Vagina (tissue), 2 donors: ENCODE results near the gene PHC2. TPM values are rescaled to one million over a fixed set of nuclear protein-coding genes. Genes with fewer than 3 reads are reported as not detected.

ENCODE experiments used
- DNase-seq, 2 donors: peaks; one replicate each; pipeline ENCODE4 v3.0.0-alpha.2; 2017; ENCODE audit errors: extremely low spot score in 2 of 2
- H3K27ac ChIP-seq: fragments of 200-600 bp; sonication (generic); one replicate; pipeline ENCODE4 v1.5.1; 2019
- H3K27me3 ChIP-seq: fragments of 200-600 bp; sonication (generic); one replicate; pipeline ENCODE4 v1.5.1; 2019
- H3K36me3 ChIP-seq, 2 donors: fragments of 200-600 bp; sonication (generic); one replicate each; pipeline ENCODE4 v1.5.1; 2017 to 2019
- H3K4me1 ChIP-seq: fragments of 200-600 bp; sonication (generic); one replicate; pipeline ENCODE4 v1.5.1; 2019
- H3K4me3 ChIP-seq, 2 donors: fragments of 200-600 bp; sonication (generic); 1 replicate in 1 of 2; 2 replicates in 1 of 2; pipeline ENCODE4 v1.5.1; 2016 to 2019
- H3K9me3 ChIP-seq: fragments of 200-600 bp; sonication (generic); one replicate; pipeline ENCODE4 v1.5.1; 2019
- CTCF ChIP-seq, 3 experiments: fragments of 450-650 bp in 2 of 3; fragments of 200-600 bp in 1 of 3; sonication (generic) in 1 of 3; IDR thresholded peaks; one replicate each; pipeline ENCODE4 v1.5.1; 2017 to 2019; ENCODE audit warnings: antibody characterized with exemption in 3 of 3, mild to moderate bottlenecking in 2 of 3, moderate library complexity in 2 of 3
- POLR2A ChIP-seq, 2 donors: fragments of 450-650 bp; IDR thresholded peaks; one replicate each; pipeline ENCODE4 v1.6.1; 2017; ENCODE audit warnings: antibody characterized with exemption in 2 of 2, mild to moderate bottlenecking in 2 of 2, moderate library complexity in 2 of 2
- POLR2AphosphoS5 ChIP-seq, 2 donors: sonication (generic); formaldehyde crosslinking; IDR thresholded peaks; one replicate each; pipeline ENCODE4 v1.9.0; 2017; ENCODE audit warnings: antibody characterized with exemption in 2 of 2, mild to moderate bottlenecking in 2 of 2, low read depth in 1 of 2; ENCODE audit not compliant: insufficient read depth in 1 of 2
- intact Hi-C: fragments of 100-400 bp; cut with DNase I; formaldehyde crosslinking; loops from one replicate; pipeline ENCODE4 v1.15.1; 2023
- total RNA-seq: library from RNA; depleted of rRNA; stranded (reverse); fragments of >200 nt; gene quantifications from one replicate; pipeline ENCODE4 v1.2.3, GENCODE V29; 2016

Gene PHC2
- total RNA-seq, 1 donor from 2014 or later = 97.2 TPM

DNA sequence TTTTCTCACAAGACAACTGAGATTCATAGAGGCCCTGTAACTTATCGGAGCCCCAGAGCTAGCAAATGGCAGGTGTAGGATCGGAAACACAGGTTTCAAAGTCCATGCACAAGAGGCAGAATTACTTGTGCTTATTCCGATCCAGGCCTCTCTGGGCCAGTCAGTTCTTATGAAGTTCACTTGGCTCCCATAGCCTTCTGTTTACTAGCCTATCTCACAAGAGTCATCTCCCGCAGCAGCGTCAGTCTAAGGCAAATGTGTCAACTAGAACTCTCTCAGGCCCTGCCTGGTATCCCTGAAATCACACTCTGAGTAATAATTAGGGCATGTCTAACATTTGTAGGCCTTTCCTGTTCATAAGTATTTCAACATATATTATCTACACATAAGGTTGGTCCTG lies 43.3 kb downstream of the PHC2 start:
- Histone ChIP-seq H3K36me3 (no peaks in the 10 kb centered on the region), H3K27ac (no peak overlapping the region)

GRCh38 chr1:33385251-33385650 lies 45.6 kb downstream of the PHC2 start:
- TF ChIP-seq CTCF (IDR thresholded peaks at IDR 0.05) = no peak
- TF ChIP-seq POLR2AphosphoS5 (IDR thresholded peaks at IDR 0.05; ENCODE audit: insufficient read depth in 1 of 2, low read depth in 1 of 2) = no peak
- TF ChIP-seq POLR2A (IDR thresholded peaks at IDR 0.05) = no peak
- H3K27me3 ChIP-seq = no peaks in the 10 kb centered on the region
- no peaks in the 10 kb centered on the region for H3K9me3 ChIP-seq
- H3K36me3 ChIP-seq = no peaks in the 10 kb centered on the region
- H3K4me3 ChIP-seq = no peak overlapping the region
- H3K4me1 ChIP-seq = peaks cover 40% of the 10 kb centered on the region
- intact Hi-C loops = no loop called here
- no peak overlapping the region for H3K27ac ChIP-seq
- no peak for DNase-seq

More for the DNA sequence above, 43.3 kb downstream of the PHC2 start:
- intact Hi-C loops = no loop called here
- TF ChIP-seq POLR2A (IDR thresholded peaks at IDR 0.05) (no peak), CTCF (IDR thresholded peaks at IDR 0.05) (no peak), POLR2AphosphoS5 (IDR thresholded peaks at IDR 0.05; ENCODE audit: insufficient read depth in 1 of 2, low read depth in 1 of 2) (no peak)
- Histone ChIP-seq H3K4me1 (peaks cover 44% of the 10 kb centered on the region), H3K27me3 (no peaks in the 10 kb centered on the region), H3K4me3 (no peak overlapping the region), H3K9me3 (no peaks in the 10 kb centered on the region)
- no peak for DNase-seq

- intact Hi-C loops = no loop called here
- no peaks in the 10 kb centered on the region for H3K36me3 ChIP-seq
- H3K4me1 ChIP-seq = peaks cover 29% of the 10 kb centered on the region
- peak overlapping the region; percentile 18 for H3K27ac ChIP-seq
- H3K4me3 ChIP-seq = no peak overlapping the region
- DNase-seq = no peak
- H3K9me3 ChIP-seq = no peaks in the 10 kb centered on the region
- no peaks in the 10 kb centered on the region for H3K27me3 ChIP-seq
- TF ChIP-seq POLR2A (IDR thresholded peaks at IDR 0.05) (no peak), POLR2AphosphoS5 (IDR thresholded peaks at IDR 0.05; ENCODE audit: insufficient read depth in 1 of 2, low read depth in 1 of 2) (peak in 1 of 2 donors; percentile 24), CTCF (IDR thresholded peaks at IDR 0.05) (no peak)
Observed at GRCh38 chr1:33384040-33384812, 46.7 kb downstream of the PHC2 start.

DNA sequence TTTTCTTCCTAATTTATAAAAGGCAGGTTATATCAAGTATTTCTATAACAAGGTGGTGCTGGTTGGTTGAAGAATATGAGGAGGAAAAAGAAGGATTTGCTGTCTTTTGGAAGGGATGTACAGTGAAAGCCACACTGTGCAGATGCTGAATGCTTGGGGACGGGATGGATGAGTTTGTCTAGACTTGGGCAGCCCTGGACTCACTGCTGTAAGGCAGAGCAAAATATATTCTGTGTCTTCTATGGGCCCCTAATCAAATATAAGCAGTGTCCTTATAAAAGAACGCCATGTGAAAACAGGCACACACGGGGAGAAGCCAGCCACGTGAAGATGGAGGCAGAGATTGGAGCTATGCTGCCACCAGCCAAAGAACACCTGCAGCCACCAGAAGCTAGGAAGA lies 47.4 kb downstream of the PHC2 start:
- Histone ChIP-seq H3K36me3 (no peaks in the 10 kb centered on the region), H3K27ac (peak overlapping the region; percentile 18), H3K4me1 (peaks cover 22% of the 10 kb centered on the region), H3K27me3 (no peaks in the 10 kb centered on the region), H3K4me3 (no peak overlapping the region), H3K9me3 (no peaks in the 10 kb centered on the region)
- DNase-seq = no peak
- TF ChIP-seq POLR2AphosphoS5 (IDR thresholded peaks at IDR 0.05; ENCODE audit: insufficient read depth in 1 of 2, low read depth in 1 of 2) = no peak
- TF ChIP-seq CTCF (IDR thresholded peaks at IDR 0.05) = no peak
- no peak for TF ChIP-seq POLR2A (IDR thresholded peaks at IDR 0.05)
- intact Hi-C loops = no loop called here
